Coronary artery (tissue), 2 donors: Measurements from ENCODE around the gene OR1F1.
"Not testable (repeated sequence)": the region's sequence is repeated elsewhere in the genome, so short reads cannot be mapped to it uniquely, and the experiment has no call there.

Experiments used
- DNase-seq: peaks from one replicate; pipeline ENCODE4 v3.0.0-alpha.2; 2017; ENCODE audit warnings: low spot score
- H3K27ac ChIP-seq, 2 donors: fragments of 200-600 bp; sonication (generic); one replicate each; pipeline ENCODE4 v1.5.1; 2016 to 2019
- H3K4me3 ChIP-seq: fragments of 200-600 bp; sonication (generic); 2 replicates; pipeline ENCODE4 v1.5.1; 2016; ENCODE audit warnings: mild to moderate bottlenecking, moderate library complexity
- TF ChIP-seq, protein P1 (sequence below): fragments of 200-600 bp; sonication (generic); IDR thresholded peaks from one replicate; pipeline ENCODE4 v1.5.1; 2019; ENCODE audit warnings: antibody characterized with exemption

The OR1F1 gene

DNA sequence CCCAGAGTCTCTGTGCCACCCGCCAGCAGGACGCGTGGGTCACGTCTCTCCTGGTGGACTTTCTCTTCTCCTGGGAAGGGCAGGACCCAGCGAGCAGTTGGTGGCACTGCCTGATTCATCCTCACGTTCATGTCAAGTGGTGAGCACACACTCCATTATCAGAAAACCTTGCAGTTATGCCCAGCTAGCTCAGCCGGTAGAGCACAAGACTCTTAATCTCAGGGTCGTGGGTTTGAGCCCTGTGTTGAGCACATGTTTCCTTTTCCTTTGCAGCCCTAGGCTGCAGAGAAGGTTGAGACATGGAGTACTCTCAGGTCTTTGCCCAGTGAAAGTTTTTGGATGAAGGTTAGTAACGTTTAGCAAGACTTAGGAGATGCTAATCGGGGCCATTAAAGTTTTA, 8.0 kb downstream of the OR1F1 start:
- no peak overlapping the region for H3K4me3 ChIP-seq
- no peak for DNase-seq
- TF ChIP-seq, protein P1, sequence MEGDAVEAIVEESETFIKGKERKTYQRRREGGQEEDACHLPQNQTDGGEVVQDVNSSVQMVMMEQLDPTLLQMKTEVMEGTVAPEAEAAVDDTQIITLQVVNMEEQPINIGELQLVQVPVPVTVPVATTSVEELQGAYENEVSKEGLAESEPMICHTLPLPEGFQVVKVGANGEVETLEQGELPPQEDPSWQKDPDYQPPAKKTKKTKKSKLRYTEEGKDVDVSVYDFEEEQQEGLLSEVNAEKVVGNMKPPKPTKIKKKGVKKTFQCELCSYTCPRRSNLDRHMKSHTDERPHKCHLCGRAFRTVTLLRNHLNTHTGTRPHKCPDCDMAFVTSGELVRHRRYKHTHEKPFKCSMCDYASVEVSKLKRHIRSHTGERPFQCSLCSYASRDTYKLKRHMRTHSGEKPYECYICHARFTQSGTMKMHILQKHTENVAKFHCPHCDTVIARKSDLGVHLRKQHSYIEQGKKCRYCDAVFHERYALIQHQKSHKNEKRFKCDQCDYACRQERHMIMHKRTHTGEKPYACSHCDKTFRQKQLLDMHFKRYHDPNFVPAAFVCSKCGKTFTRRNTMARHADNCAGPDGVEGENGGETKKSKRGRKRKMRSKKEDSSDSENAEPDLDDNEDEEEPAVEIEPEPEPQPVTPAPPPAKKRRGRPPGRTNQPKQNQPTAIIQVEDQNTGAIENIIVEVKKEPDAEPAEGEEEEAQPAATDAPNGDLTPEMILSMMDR = no peak
- no peak overlapping the region for H3K27ac ChIP-seq

- not testable (repeated sequence) for H3K4me3 ChIP-seq, H3K27ac ChIP-seq, DNase-seq
Observed at GRCh38 chr16:3197694-3198333, 9.8 kb downstream of the OR1F1 start.

GRCh38 chr16:3198334-3199072, 10.5 kb downstream of the OR1F1 start:
- Histone ChIP-seq H3K27ac (no peak overlapping the region), H3K4me3 (no peak overlapping the region)
- TF ChIP-seq, protein P1 = no peak
- DNase-seq = no peak

- H3K4me3 ChIP-seq = no peak overlapping the region
- no peak for DNase-seq
- TF ChIP-seq, protein P1 = no peak
Observed at GRCh38 chr16:3202903-3203539, 15.0 kb downstream of the OR1F1 start.

DNA sequence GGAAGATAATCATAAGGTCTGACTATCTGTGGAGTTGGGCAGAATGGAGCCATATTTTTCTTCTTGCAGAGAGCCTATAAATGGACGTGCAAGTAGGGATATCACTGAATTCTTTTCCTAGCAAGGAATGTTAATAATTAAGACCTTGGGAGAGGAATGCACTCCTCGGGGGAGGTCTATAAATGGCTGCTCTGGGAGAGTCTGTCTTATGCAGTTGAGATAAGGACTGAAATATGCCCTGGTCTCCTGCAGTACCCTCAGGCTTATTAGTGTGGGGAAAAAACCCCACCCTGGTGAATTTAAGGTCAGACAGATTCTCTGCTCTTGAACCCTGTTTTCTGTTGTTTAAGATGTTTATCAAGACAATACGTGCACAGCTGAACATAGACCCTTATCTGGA, 17.9 kb downstream of the OR1F1 start:
- not testable (repeated sequence) for H3K27ac ChIP-seq, DNase-seq, H3K4me3 ChIP-seq

More at GRCh38 chr16:3202903-3203539, 15.0 kb downstream of the OR1F1 start:
- H3K27ac ChIP-seq = no peak overlapping the region

GRCh38 chr16:3207086-3207953, 19.3 kb downstream of the OR1F1 start:
- TF ChIP-seq, protein P1 = no peak
- Histone ChIP-seq H3K4me3 (no peak overlapping the region), H3K27ac (no peak overlapping the region)
- no peak for DNase-seq

DNA sequence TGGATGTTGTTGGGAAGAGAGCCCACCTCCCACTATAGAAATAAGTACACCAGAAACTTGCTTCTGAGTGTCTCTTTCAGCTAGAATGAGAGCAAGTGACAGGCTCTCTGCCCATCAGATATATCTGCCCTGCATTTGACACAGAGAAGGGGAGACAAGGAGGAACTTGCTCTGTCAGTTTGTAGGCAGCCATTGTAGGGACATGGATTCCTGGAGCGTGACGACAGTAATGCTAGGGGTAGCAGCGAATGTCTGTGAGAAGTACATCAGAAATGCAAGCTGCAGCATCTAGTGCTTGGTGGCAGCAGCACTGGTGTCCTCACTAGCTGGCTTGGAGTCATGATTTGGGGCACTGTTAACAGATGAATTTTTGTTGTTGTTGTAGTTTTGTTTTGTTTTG, 24.0 kb downstream of the OR1F1 start:
- TF ChIP-seq, protein P1 = no peak
- no peak for DNase-seq
- no peak overlapping the region for H3K27ac ChIP-seq

More for the DNA sequence above, 24.0 kb downstream of the OR1F1 start:
- no peak overlapping the region for H3K4me3 ChIP-seq
